GM18951 (cell line): ENCODE results near the gene MAP1LC3C.
"Not testable (repeated sequence)": the region's sequence is repeated elsewhere in the genome, so short reads cannot be mapped to it uniquely, and the experiment has no call there.

ENCODE experiments used
- POLR2A ChIP-seq: IDR thresholded peaks from 4 replicates; pipeline ENCODE4 v1.6.1; 2011; ENCODE audit warnings: mild to moderate bottlenecking; ENCODE audit not compliant: insufficient read length, insufficient read depth; ENCODE audit errors: extremely low read depth
- in situ Hi-C: fragments of 300-500 bp; cut with MboI; formaldehyde crosslinking; loops from one replicate; pipeline ENCODE4 v1.12.0; 2022; ENCODE audit warnings: low sequenced_read_pairs, mixed read lengths, inconsistent platforms; ENCODE audit not compliant: unreplicated experiment

MAP1LC3C gene

GRCh38 chr1:242005866-242006535 lies 7.1 kb upstream of the MAP1LC3C start:
- in situ Hi-C loops = loop anchor here (25.0 kb wide), 1 partner anchor 394 kb away; no protein-coding TSS in a partner anchor

GRCh38 chr1:242004751-242005495 lies 6.0 kb upstream of the MAP1LC3C start:
- in situ Hi-C loops = loop anchor here (25.0 kb wide), 1 partner anchor 393 kb away; no protein-coding TSS in a partner anchor
- TF ChIP-seq POLR2A = no peak

More at GRCh38 chr1:242005866-242006535, 7.1 kb upstream of the MAP1LC3C start:
- TF ChIP-seq POLR2A = no peak

GRCh38 chr1:242002510-242002909 lies 3.6 kb upstream of the MAP1LC3C start:
- in situ Hi-C loops = loop anchor here (25.0 kb wide), 1 partner anchor 390 kb away; no protein-coding TSS in a partner anchor
- no peak for TF ChIP-seq POLR2A

GRCh38 chr1:242002072-242002471 lies 3.2 kb upstream of the MAP1LC3C start:
- no peak for TF ChIP-seq POLR2A
- in situ Hi-C loops = loop anchor here (25.0 kb wide), 1 partner anchor 390 kb away; no protein-coding TSS in a partner anchor

- in situ Hi-C loops = loop anchor here (25.0 kb wide), 1 partner anchor 388 kb away; no protein-coding TSS in a partner anchor
Observed at GRCh38 chr1:242000434-242000833, 1.5 kb upstream of the MAP1LC3C start.

GRCh38 chr1:241998412-241998921 lies 431 bp downstream of the MAP1LC3C start:
- TF ChIP-seq POLR2A = no peak
- in situ Hi-C loops = no loop called here

More at GRCh38 chr1:242000434-242000833, 1.5 kb upstream of the MAP1LC3C start:
- TF ChIP-seq POLR2A = no peak

GRCh38 chr1:241997401-241997998 lies 1.4 kb downstream of the MAP1LC3C start:
- no peak for TF ChIP-seq POLR2A
- in situ Hi-C loops = no loop called here

GRCh38 chr1:241994171-241994570 lies 4.7 kb downstream of the MAP1LC3C start:
- in situ Hi-C loops = no loop called here
- no peak for TF ChIP-seq POLR2A

- no peak for TF ChIP-seq POLR2A
- in situ Hi-C loops = no loop called here
Observed at GRCh38 chr1:241992734-241993133, 6.2 kb downstream of the MAP1LC3C start.

- no peak for TF ChIP-seq POLR2A
- in situ Hi-C loops = no loop called here
Observed at GRCh38 chr1:241990040-241990439, 8.9 kb downstream of the MAP1LC3C start.

- in situ Hi-C loops = not testable (repeated sequence)
Observed at GRCh38 chr1:241988389-241988930, 10.4 kb downstream of the MAP1LC3C start.

GRCh38 chr1:241985787-241986186 lies 13.1 kb downstream of the MAP1LC3C start:
- in situ Hi-C loops = no loop called here
- no peak for TF ChIP-seq POLR2A

- TF ChIP-seq POLR2A = no peak
- in situ Hi-C loops = no loop called here
Observed at GRCh38 chr1:241979926-241980325, 19.0 kb downstream of the MAP1LC3C start.

- TF ChIP-seq POLR2A = no peak
- in situ Hi-C loops = no loop called here
Observed at GRCh38 chr1:241979071-241979470, 19.8 kb downstream of the MAP1LC3C start.
